Kidney capillary endothelial cell (primary cell): Measurements from ENCODE around the gene HMSD.

Experiments used
- DNase-seq: peaks from one replicate; pipeline ENCODE4 v3.0.0-alpha.2; 2018; ENCODE audit warnings: low spot score

The HMSD gene

DNA sequence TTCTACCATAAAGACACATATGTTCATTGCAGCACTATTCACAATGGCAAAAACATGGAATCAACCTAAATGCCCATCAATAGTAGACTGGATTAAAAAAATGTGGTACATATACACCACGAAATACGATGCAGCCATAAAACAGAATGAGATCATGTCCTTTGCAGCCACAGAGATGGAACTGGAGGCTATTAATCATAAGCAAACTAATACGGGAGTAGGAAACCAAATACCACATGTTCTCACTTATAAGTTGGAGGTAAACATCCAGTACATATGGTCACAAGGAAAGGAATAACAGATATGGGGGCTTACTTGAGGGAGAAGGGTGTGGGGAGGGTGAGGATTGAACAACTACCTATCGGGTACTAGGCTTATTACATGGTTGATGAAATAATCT is 7.7 kb downstream of the HMSD start:
- DNase-seq, result no peak

DNA sequence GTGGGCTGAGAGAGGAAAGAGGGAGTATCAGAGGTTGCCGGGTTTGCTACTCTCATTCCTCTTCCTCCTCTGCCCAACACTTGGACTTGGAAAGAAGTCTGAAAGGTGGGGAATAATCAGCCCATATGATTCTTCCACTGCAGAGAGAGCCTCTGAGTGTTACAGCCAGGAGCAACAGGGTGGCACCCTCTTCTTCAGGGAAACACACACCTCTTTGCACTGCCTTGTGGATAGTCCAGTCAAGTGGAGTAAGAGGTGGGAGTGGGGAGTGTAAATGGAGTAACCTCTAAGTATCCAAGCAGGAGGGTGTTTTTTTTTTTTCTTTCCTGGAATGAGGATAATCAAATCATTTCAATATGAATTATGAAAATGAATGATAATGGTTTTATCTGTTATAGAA is 11.8 kb downstream of the HMSD start:
- DNase-seq, result no peak

DNA sequence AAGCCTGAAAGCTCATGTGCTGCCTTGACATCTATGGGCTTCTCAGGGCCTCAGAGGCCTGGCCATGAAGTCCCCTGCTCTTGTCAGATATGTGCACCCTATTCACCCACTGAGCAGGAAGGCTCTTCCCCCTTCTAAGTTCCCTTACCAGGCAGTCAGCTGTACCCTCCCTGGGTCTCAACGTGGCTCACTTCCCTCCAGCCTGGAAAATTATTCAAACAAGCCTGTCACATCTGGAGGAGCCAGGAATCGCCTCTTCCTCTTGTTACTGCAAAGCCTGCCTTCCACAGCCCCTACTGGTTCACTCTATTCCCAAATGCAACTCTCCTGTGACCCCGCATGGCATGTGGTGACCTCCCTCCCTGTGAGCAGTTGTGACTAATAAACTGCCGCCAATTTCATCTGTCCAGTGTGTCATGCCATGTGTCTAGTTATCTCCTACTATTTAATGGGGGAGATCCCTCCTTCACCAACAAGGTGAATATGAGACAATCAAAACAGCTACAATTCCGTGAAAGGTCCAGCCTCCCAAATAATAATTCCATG is 12.4 kb downstream of the HMSD start:
- no peak for DNase-seq

DNA sequence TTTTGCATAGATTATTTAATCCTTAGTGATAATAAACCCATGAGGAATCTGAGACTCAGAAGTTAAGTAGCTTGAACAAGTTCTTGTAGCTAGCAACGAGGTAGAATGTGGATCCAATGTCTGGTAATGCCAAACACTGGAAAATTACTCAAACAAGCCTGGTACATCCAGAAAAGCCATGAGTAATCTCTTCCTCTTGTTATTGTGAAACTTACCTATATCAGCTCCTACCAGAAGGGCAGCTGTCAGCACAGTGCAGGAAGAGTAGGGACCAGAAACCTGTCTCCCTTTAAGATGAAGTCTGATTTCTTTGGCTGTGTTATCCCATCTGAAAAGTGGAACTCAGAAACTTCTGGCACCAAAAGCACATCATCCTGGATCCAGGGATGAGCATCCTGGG is 13.0 kb downstream of the HMSD start:
- no peak for DNase-seq

DNA sequence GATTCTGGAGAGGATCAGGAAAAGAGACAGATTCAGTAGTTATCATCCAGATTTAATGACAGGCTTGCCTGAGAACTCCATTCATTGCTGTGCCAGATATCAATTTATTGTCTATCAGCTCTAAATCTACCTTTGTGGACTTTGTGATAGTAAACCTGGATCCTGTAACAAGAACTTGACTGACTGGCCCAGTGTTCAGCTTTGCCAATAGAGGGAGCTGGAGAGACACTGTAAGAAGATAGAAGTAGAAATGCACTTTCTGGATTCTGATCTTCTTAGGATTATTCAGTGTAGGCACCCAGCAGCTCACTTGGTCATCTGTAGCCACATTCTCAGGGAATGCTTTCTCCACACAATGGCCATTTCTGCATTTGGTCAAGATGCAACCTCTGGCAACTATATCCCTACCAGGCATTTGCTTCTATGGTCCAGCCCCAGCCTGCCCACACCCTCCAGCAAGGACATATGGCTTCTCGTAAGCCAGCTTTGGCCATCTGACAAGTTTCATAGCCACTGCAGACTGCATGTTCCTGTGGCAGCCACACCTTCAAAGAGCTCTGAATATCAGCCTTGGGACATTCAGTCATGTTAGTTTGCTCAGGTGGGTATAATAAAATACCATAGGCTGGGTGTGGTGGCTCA is 14.6 kb downstream of the HMSD start:
- peak; percentile 67 for DNase-seq

DNA sequence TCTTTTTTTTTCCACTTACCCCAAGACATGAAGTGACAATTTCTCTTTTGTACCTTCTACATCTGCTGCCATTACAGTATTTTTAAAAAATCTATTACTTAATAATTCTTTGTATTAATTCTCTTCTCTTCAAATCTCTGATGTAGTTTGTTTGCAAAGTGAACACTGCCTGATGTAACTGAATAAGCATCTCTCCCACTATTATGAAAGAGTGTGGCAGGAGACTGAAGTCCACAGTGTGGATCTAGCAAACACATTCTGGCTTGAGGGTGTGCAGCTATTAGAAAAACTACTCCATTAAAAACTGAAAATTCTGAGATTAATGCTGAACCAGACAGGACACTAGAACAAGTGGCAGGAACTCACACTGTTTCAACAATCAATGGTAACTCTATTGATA is 15.8 kb downstream of the HMSD start:
- DNase-seq, result no peak

DNA sequence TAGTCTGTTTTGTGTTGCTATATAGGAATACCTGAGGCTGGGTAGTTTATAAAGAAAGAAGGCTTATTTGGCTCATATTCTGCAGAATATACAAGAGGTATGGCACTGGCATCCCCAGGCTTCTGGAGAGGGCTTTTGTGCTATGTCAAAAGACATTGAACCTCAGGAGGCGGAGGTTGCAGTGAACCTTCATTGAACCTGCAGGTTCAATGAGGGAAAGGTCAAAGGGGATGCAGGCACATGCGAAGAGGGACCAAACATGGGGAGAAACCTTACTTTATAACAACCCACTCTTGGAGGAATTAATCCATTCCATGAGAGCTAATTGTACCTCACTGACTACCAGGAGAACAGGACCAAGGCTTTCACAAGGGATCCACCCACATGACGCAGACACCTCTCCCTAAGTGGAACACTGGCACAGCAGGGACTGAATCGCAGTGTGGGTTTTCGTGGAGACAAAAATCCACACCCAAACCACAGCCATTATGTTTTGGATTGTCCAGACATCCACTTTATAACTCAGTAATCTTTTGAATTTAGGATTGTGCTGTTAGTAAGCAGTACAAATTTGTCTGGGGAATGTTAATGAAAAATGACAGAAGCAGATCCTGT is 16.7 kb downstream of the HMSD start:
- no peak for DNase-seq

DNA sequence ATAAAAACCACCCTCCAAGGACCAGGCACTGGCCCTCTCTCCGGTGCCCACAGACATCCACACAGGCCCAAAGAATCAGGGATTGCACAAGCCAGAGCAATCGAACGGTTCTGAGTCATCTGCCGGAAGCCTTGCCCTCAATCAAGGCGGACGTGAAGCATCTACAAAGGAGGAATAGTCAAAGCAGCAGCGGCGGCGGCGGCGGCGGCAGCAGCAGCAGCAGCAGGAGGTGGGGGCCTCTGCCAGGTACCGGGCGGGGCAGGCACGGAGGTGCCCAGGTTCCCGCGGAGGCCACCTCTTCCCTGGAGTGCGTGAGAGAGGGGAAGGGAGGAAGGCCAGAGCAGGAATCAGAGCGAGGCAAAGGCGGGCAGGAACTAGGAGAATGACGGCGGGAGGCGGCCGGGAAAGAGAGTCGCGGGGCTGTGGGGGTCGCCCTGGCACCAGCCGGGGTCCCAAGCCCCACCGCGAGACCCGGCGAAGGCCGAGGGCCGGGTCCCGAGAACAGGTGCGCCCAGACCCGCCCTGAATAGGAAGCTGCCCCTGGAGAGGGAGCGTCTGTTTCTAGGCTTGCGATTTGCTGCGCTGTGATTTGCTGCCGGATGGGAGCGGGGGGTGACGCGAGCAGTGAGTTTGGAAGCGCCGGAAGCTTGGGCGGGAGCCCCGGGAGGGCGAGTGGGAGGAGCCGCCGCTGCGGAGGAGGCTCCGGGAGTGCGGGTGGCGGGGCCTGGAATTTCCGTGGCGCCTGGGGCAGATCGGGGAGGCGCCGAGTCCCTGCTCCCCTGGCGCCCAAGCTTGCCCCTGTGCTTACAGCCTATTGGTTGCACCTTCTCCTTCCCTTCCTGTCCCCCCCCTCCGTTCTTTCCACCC is 21.1 kb downstream of the HMSD start, which contains the start of gene SERPINB8:
Gene SERPINB8, plus strand, starts transcription at position 140 of the 867 bp plus-strand sequence. CDS start 8,228 bp downstream, outside the sequence.
- DNase-seq, result peak; percentile 88

DNA sequence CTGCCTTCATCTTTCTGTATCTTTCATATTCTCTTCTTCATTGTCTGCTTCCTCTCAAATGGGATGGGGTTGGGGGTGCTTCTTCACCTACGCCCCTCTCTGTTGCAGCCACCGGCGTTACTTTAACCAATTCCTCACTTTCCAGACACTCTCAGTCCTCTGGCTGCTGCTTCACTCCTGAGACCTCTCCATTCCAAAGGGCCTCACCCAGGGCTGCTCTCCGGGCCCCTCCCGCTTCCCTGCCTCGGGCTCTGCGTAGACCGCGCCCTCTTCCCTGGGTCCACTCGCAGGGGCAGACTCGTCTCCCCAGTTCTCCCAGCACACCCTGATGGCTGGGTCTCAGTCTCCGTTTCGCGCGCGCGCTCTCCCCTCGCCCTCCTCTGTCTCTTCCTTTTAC is 21.7 kb downstream of the HMSD start:
- no peak for DNase-seq

DNA sequence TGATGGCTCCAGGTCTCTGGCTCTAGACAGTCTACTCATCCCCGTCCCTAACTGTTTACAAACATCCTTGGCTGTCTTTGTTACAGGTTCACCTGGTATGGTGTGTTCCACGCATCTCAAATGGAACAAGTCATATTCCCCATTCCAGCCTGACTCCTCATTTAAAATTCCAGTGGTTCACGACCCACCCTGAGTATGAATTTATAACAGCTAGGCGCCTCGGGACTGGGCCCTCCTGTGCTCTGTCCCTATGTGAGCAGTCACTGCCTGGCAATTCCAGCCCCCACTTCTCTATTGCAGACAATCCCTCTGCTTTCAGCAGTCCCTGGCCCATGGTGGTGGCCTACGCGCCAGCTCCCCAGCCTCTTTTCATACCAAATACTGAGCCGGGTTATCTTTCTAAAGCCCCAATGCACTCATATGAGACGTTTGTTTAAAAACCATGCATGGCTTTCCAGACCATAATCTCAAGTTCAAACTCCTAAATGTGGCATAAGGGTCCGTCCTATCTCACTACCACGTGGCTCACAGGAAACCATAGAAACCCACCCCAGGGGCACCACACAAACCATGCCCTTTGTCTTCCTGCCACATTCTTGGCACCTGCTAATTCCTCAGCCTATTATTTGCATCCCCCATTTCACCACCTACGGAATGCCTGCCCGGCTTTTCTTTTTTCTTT is 22.4 kb downstream of the HMSD start:
- no peak for DNase-seq

DNA sequence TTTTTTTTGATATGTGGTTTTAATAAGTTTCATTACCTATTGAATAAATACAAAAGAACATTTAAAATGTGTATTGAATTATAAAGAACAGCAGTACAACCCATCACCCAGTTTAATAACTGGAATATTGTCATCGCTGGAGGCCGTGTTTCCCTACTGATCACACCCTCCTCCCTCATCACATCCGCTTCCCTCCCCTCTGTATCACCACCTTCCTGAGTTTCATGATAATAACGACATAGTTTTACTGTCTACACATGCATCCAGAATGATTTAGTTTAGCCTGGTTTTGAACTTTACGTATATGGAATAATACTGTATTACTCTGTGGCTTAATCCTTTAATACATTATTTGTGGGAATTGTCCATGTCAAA is 22.9 kb downstream of the HMSD start:
- no peak for DNase-seq

DNA sequence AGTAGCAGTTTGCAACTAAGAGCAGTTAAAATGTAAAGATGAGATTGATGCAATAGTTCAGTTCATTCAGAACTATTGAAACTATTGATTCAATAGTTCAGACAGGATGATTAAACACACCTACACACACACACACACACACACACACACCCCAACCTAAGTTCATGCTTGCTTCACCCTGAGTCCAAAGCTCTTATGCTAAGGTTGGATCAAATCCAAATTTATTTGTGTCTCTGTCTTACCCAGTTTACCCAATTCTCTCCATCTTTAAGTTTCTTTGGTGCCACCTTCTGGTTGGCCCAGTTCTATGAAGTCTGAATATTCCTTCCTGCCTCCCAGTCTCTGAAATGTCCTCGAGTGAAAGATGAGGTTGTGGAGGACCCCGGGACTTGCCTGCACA is 25.9 kb downstream of the HMSD start:
- DNase-seq, result no peak

DNA sequence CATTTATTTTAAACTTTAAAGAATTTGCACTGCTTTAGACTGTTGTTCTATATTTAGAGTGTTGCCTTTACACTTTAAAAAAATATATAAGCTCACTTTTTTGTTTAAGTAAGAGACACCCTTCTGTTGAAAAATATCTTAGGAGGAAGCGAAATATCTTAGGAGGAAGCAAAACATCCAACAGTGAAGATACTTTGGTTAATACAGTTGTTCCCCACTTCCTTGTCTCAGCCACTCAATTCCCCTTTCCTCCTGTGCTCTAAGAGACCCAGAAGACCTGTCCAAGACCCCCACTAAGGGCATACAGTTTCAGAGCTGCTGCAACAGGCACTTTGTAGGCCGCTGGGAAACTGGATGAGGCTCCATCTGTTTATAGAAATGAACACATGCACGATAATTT is 26.5 kb downstream of the HMSD start:
- DNase-seq, result no peak

DNA sequence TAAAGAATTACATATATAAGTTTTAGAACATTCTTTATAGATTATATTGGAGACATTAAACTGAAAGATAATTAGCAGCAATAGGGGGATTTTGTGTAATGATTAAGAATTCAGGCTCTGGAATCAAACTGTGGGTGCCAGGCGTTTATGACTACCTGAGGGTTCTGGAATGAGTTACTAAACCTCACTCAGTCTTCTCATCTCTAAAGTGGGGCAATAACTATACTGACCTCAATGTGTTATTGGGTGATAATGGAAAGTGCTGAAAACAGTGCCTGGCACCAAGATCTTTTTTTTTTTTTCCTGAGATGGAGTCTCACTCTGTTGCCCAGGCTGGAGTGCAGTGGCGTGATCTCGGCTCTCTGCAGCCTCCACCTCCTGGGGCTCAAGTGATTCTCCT is 27.9 kb downstream of the HMSD start:
- DNase-seq, result no peak

DNA sequence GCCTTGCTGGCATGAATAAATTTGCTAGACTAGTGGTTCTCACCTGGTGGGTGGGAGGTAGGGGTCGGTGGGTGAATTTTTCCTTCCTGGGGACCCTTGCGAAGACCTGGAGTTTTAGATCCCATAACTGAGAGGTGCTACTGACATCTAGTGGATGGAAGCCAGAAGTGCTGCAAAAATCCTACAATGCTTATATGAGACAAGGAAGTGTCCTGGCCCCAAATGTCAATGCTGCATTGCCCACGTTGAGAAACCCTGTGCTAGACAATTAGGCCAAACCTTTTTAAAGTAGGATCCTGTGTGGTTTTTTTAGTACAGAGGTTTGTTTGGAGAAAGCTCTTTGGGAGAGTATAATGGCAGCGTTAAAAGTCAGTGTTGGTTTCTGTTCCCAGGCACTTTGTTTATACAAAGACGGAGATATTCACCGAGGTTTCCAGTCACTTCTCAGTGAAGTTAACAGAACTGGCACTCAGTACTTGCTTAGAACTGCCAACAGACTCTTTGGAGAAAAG is 30.4 kb downstream of the HMSD start:
- peak; percentile 55 for DNase-seq

DNA sequence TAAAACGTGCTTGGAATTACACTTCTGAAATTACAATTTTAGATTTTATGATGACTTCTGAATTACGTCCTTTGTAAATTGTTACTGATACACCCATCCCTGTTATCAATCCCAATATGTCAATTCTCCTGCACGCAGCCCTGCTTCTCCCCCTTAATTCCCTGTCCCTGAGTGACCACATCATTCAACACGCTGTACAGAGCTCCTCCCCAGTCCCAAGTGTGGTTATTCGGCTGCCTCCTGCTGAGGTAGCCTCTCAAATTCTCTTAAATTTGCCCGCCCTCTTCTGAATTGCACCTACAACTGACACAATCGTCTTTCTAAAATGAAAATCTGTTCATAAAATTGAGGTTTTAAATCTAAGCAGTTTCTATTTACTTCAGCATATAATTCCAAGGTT is 30.9 kb downstream of the HMSD start:
- no peak for DNase-seq

DNA sequence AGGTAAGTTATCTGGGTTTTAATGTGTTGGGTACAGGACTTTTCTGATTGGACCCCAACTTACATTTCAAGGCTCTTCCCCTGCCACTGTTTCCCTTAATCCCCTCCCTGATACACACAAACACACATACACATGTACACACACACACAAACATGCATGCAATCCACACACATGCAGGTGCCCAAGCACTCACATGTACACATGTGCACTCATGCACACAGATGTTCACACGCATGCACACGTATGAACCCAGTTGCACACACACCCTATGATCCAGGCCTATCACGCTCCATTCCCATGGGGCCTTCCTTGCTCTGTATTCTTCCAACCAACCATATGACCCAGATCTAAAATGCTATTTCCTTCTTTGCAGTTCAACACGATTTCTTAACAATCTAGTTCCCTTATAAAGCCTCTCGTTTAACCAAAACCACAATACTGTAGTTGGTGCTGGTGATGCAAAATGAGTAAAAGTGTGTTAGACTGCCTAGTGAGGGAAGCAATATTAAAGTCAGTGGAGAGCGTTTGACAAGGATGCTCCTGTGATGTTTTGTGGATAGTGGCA is 31.9 kb downstream of the HMSD start:
- DNase-seq, result no peak

DNA sequence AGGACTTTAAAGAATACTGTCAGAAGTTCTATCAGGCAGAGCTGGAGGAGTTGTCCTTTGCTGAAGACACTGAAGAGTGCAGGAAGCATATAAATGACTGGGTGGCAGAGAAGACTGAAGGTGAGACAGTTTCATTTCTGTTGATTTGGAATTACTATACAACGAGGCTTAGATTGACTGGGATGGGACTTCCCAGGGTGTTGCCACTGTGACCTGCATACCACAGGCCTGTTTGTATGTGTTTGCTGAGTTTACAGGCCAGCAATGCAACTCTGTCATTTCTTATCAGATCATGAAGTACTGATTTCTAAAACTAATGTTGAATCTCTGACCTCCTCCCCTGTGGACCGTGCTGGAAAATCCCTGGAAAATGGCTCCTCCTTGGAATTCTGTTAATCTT is 32.6 kb downstream of the HMSD start:
- DNase-seq, result no peak

DNA sequence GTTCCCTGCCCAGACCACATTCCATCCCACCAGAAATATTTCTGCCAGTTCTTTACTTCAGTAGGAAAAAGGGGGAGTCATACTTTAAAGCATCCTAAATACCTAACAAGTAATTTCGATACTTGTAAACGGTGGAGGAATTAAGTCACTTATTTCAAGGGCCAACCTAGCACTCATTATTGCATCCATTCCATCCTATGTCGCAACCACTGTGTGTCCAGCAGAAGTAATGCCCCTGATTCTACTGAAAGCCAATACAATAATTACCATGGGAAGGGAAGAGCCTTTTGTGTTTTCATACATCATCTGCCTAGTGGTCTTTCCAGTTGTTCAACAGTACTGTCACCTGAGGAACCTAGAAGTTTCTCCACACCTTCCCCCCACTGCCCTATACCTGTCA is 33.3 kb downstream of the HMSD start:
- no peak for DNase-seq

DNA sequence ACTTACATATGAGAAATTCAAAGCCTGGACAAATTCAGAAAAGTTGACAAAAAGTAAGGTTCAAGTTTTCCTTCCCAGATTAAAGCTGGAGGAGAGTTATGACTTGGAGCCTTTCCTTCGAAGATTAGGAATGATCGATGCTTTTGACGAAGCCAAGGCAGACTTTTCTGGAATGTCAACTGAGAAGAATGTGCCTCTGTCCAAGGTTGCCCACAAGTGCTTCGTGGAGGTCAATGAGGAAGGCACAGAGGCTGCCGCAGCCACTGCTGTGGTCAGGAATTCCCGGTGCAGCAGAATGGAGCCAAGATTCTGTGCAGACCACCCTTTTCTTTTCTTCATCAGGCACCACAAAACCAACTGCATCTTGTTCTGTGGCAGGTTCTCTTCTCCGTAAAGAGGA is 37.8 kb downstream of the HMSD start:
- DNase-seq, result no peak

DNA sequence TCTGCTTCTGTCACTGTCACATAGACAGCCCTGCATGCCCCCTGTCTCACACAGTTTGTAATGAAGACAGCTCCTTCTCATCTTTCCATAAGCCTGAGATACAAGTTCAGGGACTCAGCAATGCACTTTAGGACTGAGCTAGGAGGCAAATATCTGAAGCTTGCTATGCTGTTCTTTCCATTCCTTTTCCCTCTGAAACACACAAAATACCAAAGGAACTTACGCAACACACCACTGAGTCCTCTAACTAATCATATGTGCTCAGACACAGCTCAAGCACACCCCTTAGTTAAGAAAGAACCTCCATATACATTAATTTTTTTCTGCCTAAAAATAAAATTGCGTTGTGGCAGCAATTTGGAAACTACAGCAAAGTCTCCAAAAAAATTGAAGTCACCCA is 38.6 kb downstream of the HMSD start:
- no peak for DNase-seq

DNA sequence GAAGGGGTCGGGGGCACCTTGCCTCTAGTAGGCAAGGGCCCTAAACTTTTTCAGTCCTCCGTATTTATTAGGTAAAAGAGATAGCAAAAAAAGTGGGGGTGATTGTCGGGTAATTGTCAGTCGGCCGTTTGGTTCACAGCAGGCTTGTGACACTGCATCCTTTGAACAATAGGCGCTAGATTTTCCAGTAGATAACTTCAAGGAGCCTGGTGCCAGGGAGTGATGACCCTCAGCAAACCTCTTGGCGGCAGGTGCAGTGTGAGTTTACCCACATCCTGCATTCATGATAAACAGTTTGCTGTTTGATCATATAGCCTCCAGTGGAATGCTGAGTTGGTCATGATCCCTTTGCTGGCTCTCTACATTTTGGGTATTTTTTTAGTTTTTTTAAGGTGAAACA is 43.6 kb downstream of the HMSD start:
- no peak for DNase-seq
